ENCODE results near the gene UBE4B. TPM values are rescaled to one million over a fixed set of nuclear protein-coding genes. Genes with fewer than 3 reads are reported as not detected.

Gene UBE4B
- total and polyA plus RNA-seq, 4 donors, result 9.9 to 51.0 (median 28.2) TPM

GRCh38 chr1:10056599-10056987 is 23.8 kb downstream of the UBE4B start:
- H3K36me3 ChIP-seq (ENCODE audit: control insufficient read depth in 4 of 4, insufficient read depth in 4 of 4, low read length in 4 of 4), result peaks cover 0 to 7% (median 0%) of the 10 kb centered on the region in 4 donors
- no peaks in the 10 kb centered on the region for H3K27me3 ChIP-seq (ENCODE audit: control insufficient read depth in 3 of 3, insufficient read depth in 3 of 3, low read length in 2 of 3)
- H3K9me3 ChIP-seq (ENCODE audit: control insufficient read depth in 4 of 4, insufficient read depth in 3 of 4, low read length in 3 of 4), result no peaks in the 10 kb centered on the region
- peaks cover 0 to 15% (median 8%) of the 10 kb centered on the region in 5 donors for H3K4me1 ChIP-seq (ENCODE audit: control insufficient read depth in 5 of 5, insufficient read depth in 5 of 5, low read length in 5 of 5)
- peak overlapping the region in 1 of 2 donors; percentile 26 for H3K27ac ChIP-seq (ENCODE audit: low read depth in 1 of 2, low read length in 1 of 2)
- no peak overlapping the region for H3K4me3 ChIP-seq
- DNase-seq (no peak), ATAC-seq (ENCODE audit: insufficient read depth, low FRiP score) (no peak)
- TF ChIP-seq CTCF (IDR thresholded peaks at IDR 0.05; ENCODE audit: control extremely low read depth, extremely low read depth), result no peak
- WGBS, 2 donors, result 83 to 92% methylated on average over 4 of the region's 4 CpGs
- no peak overlapping the region for H3K9ac ChIP-seq (ENCODE audit: insufficient read depth in 1 of 2, low read length in 2 of 2)

- H3K27ac ChIP-seq (ENCODE audit: low read depth in 1 of 2, low read length in 1 of 2), result no peak overlapping the region
- no peak for ATAC-seq (ENCODE audit: insufficient read depth, low FRiP score)
- no peaks in the 10 kb centered on the region for H3K9me3 ChIP-seq (ENCODE audit: control insufficient read depth in 4 of 4, insufficient read depth in 3 of 4, low read length in 3 of 4)
- no peaks in the 10 kb centered on the region for H3K27me3 ChIP-seq (ENCODE audit: control insufficient read depth in 3 of 3, insufficient read depth in 3 of 3, low read length in 2 of 3)
- H3K4me1 ChIP-seq (ENCODE audit: control insufficient read depth in 5 of 5, insufficient read depth in 5 of 5, low read length in 5 of 5), result peaks cover 0 to 15% (median 8%) of the 10 kb centered on the region in 5 donors
- WGBS, 2 donors, result 75 to 89% methylated on average over 4 of the region's 4 CpGs
- no peak for DNase-seq
- TF ChIP-seq CTCF (IDR thresholded peaks at IDR 0.05; ENCODE audit: control extremely low read depth, extremely low read depth), result no peak
- H3K4me3 ChIP-seq, result no peak overlapping the region
- peaks cover 0 to 6% (median 0%) of the 10 kb centered on the region in 4 donors for H3K36me3 ChIP-seq (ENCODE audit: control insufficient read depth in 4 of 4, insufficient read depth in 4 of 4, low read length in 4 of 4)
- H3K9ac ChIP-seq (ENCODE audit: insufficient read depth in 1 of 2, low read length in 2 of 2), result no peak overlapping the region
These were observed 24.6 kb downstream of the UBE4B start for GRCh38 chr1:10057343-10057742.

GRCh38 chr1:10057796-10058195 is 25.0 kb downstream of the UBE4B start:
- Histone ChIP-seq H3K9me3 (ENCODE audit: control insufficient read depth in 4 of 4, insufficient read depth in 3 of 4, low read length in 3 of 4) (no peaks in the 10 kb centered on the region), H3K9ac (ENCODE audit: insufficient read depth in 1 of 2, low read length in 2 of 2) (no peak overlapping the region), H3K27me3 (ENCODE audit: control insufficient read depth in 3 of 3, insufficient read depth in 3 of 3, low read length in 2 of 3) (no peaks in the 10 kb centered on the region), H3K4me1 (ENCODE audit: control insufficient read depth in 5 of 5, insufficient read depth in 5 of 5, low read length in 5 of 5) (peaks cover 0 to 15% (median 8%) of the 10 kb centered on the region in 5 donors), H3K4me3 (no peak overlapping the region), H3K27ac (ENCODE audit: low read depth in 1 of 2, low read length in 1 of 2) (no peak overlapping the region), H3K36me3 (ENCODE audit: control insufficient read depth in 4 of 4, insufficient read depth in 4 of 4, low read length in 4 of 4) (peaks cover 0 to 4% (median 0%) of the 10 kb centered on the region in 4 donors)
- ATAC-seq (ENCODE audit: insufficient read depth, low FRiP score), result no peak
- peak in 1 of 3 donors; percentile 26 for DNase-seq
- WGBS, 2 donors, result 78 to 90% methylated on average over 5 of the region's 5 CpGs
- no peak for TF ChIP-seq CTCF (IDR thresholded peaks at IDR 0.05; ENCODE audit: control extremely low read depth, extremely low read depth)

GRCh38 chr1:10059342-10059718 is 26.6 kb downstream of the UBE4B start:
- no peak for ATAC-seq (ENCODE audit: insufficient read depth, low FRiP score)
- peaks cover 0 to 15% (median 8%) of the 10 kb centered on the region in 5 donors for H3K4me1 ChIP-seq (ENCODE audit: control insufficient read depth in 5 of 5, insufficient read depth in 5 of 5, low read length in 5 of 5)
- 91 to 96% methylated on average over 8 of the region's 8 CpGs for WGBS, 2 donors
- H3K9me3 ChIP-seq (ENCODE audit: control insufficient read depth in 4 of 4, insufficient read depth in 3 of 4, low read length in 3 of 4), result no peaks in the 10 kb centered on the region
- H3K4me3 ChIP-seq, result no peak overlapping the region
- no peak overlapping the region for H3K9ac ChIP-seq (ENCODE audit: insufficient read depth in 1 of 2, low read length in 2 of 2)
- TF ChIP-seq CTCF (IDR thresholded peaks at IDR 0.05; ENCODE audit: control extremely low read depth, extremely low read depth), result no peak
- H3K27me3 ChIP-seq (ENCODE audit: control insufficient read depth in 3 of 3, insufficient read depth in 3 of 3, low read length in 2 of 3), result no peaks in the 10 kb centered on the region
- H3K27ac ChIP-seq (ENCODE audit: low read depth in 1 of 2, low read length in 1 of 2), result no peak overlapping the region
- DNase-seq, result no peak
- H3K36me3 ChIP-seq (ENCODE audit: control insufficient read depth in 4 of 4, insufficient read depth in 4 of 4, low read length in 4 of 4), result peaks cover 0 to 4% (median 0%) of the 10 kb centered on the region in 4 donors

Measured in lung (tissue), 12 donors.